GM19351 (cell line): ENCODE results near the gene MORC2.

Experiments used
- ATAC-seq: cut with Tn5 transposase; IDR thresholded peaks from one replicate; pipeline ENCODE4 v1.9.1; 2021; ENCODE audit warnings: mild to moderate bottlenecking, moderate library complexity; ENCODE audit not compliant: unreplicated experiment

MORC2 gene

DNA sequence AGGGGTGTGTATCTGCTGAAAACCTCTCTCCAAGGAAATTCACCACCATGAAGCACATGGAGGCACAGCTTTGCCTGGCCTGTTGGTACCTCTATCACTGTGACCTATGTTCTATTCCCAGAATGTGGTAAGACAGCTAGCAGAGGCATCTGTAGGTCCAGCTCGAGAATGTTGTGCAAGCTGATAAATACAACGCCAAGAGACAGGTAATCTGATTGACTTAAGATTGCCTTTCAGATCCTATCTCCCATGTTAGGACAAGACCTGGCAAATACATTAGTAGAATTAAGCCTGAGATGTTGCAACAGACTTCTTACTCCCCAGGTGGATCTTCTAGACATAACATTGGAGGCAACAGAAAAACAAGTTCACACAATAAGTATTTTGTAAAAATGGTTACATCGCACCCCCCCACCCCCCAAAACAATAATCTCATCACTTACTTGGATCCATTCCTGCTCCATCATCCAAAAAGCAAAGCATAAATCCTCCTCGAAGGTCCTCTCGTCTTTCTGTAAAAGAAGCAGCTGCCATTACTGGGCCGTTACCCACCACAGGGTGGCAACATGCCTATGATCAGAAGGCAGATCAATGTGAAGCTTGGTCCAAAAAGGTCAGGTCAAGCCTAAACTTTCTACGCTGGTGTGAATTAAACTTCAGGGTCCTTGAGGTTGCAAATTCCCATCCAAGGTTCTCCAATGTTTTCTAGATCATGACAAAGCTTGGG is 18.5 kb downstream of the MORC2 start:
- no peak for ATAC-seq

DNA sequence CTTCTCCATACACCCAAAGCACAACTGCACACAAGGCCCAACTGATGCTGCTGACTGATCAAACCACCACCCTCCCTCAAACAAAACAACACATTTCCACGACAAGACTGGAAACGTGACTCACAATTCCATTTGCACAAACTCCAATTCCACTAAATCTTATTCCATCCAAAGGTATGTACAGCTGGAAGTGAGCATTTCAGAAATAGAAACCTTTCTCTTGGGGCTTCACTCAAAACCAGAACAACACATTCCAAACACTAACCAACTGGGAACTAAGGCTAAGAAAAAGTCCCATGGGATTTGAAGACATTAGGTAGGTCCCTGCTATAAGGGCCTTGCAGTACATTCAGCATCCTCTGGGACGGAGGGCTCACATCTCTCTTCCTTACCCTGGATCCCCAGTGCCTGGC is 19.6 kb downstream of the MORC2 start:
- no peak for ATAC-seq

DNA sequence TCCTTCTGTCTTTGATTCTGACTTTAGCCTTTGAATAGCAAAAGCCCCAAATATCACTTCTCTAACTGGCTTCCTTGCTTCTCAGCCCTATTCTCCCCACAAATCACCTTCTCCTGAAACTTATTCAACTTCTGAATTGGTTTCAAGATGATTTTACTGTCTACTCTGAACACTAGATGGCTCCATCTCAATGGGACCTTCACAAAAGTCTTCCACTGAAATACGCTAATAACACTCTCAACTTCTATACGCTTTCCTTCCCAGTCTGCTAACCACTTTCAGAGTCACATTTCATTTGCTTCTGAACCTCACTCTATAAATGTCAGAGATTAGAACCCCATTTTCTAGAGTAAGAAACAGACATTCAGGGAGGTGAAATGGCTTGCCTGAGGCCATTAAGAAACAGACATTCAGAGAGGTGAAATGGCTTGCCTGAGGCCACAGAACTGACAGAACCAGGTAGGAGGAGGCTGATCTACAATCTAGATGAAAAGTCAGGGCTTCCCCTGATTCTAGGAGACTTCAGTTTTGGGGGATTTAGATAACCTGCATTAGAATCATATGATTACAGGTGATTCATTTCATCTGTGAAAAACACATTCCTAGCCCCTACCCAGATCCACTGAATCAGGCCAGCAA is 20.6 kb downstream of the MORC2 start:
- ATAC-seq: no peak

DNA sequence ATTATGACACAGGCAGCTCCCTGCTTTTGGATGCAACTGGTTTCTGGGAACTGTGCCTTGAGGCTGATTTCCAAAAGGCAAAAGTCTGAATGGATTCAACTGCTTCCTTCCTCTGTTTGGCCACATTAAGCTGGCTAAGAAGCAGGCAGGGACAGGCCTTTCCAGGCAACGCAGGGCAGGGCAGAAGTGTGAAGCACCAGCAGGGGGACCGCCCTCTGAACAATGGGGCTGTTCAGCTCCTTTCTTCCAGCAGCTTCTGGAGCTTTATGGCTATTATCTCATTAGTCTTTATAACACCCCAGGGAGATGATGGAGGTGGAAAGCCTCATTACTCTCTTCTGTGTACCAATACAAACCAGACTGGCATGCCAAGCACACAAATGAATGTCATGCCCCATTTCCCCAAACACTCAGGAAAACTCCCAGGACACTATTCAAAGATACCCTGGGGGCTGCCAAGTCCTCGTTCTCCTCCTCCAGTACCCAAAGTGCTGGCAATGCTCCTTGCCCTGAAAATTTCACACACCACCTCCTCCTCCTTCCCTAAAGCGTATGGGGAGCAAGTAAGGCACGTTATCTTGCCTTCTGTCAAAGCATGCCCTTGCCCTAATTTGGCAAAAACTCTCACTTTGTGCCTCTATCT is 21.3 kb downstream of the MORC2 start:
- ATAC-seq: no peak

DNA sequence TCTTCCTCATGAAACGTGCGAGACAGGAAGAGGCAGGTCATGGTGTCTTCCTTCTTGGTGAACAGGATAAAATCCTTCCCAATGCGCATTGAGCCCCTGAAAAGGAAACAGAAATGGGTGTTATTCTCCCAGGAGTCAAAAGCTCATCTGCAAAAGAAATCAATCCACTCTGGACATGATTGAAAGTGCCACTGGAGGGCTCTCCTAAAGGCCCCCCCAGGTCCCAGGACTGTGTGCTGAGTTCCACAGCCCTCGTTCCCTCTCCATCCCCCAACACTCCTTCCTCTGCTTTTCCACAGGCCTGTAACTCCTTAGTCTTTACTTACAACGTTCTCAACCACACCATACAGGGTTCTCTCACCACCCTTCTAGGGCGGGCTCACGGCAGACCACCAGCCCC is 22.2 kb downstream of the MORC2 start:
- no peak for ATAC-seq

DNA sequence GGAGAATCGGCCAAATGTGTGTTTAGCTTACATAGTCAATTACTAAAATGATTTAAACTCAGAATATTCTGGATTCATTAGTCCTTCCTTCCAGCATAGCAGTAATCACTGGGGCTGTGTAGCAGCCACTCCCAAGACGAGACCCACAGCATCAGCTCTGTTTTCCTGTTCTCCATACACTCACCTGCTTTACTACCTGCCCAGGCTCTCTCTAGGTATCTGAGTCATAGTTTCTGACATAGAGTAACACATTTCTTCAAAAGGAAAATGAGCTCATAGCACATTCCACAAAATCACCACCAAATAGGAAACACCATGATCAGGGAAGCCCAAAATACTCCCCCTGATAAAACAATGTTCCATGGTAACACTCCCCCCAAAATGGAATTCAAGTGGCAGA is 22.9 kb downstream of the MORC2 start:
- ATAC-seq: no peak

DNA sequence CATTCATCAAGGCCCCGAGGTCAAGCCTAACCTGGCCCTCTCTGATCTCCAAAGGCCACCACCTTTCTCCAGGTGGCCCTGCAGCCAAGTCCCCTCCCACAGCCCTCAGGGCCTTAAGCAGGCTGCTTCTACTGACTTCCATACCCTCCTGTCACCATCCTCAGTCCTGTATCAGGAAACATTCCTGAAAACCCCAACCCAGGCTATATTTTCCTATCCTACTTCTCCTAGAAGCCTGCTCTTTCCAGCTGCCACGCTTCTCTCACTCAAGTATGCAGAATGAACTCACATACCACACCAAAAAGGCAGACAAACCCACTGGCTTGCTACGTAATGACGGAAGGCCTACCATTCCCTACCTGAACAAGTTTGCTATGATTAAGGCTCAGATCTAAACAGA is 23.6 kb downstream of the MORC2 start:
- ATAC-seq: no peak

DNA sequence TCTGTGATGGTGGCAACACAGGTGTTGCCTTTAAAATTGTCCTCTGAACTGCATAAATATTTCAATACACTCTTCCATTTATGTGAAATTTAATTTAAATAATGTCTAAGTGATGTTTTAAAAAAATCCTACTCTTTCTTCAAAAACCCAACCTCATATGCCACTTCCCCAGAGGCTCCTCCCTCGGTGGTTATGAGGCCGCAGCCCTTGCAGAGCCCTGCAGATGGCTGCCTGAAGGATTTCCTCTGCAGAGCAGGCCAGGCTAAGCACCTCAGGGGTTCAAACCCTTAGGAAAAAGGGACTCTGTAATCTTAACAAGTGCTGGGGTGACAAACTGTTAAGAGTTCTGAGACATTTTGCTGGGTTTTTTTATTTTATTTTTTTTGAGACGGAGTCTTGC is 25.2 kb downstream of the MORC2 start:
- ATAC-seq: no peak

DNA sequence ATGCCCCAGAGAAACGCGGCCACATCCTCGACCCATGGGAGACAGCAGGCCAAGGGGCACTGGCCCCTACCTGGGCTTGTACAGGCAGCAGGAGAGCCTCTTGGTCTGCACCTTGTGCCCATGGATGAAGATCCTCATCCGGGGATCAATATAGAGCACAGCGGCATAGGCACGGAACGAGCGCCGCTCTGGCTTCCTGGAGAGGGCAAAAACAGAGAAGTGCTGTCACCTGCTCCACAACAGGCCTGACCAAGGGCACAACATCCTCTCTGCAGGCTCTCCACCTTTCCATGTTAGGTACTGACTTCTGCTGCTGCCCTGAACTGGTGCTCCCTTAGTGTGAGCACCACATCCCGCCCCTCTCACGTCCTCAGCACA is 27.2 kb downstream of the MORC2 start:
- no peak for ATAC-seq

DNA sequence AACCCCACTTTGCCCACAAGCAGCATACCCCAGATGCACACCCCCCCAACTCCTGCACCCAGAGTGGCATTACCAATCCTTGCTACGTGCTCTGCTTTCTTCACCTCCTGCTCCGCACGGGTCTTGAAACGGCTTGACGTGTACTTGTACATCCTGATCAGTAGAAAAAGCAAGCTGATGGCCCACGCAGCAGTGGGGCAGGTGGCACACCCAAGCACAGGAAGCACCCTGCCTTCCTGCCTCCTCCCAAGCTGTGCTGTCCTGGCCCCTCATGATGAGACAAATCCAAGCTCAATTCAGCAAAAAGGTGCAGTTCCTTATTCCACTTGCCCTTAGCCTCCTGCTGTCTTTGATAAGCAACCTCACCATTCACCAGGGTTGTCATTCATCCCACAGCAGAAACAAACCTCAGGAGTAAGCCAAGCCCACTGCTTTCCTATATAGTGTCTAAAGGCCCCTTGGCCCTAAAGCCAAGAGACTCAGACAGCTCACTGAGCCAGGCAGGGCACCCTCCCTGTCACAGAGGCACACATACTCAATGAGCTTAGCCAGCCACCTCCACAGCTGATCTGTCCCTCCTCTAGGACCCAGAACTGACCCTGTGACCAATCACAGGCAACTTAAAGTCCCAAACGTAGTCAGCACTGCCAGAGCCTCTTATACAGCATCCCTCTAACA is 27.8 kb downstream of the MORC2 start:
- ATAC-seq: no peak

DNA sequence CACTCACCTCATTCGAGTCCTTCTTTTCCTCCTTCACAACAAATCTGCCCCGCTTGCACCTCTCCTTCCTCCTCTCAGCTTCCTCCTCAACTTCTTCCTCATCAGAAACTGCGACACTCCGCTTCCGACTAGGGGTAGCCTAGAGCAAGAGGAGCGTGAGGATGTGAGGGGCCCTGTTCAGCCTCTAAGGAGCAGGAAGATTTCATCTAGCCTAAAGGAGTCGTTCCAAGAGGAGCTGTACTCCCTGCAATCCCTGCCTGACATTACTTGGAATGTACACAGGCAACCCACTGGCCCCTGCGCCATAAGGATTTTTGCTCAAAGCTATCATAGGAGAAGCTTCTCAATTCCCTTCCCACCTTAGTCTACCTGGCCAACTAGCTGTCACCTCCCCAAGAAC is 34.5 kb downstream of the MORC2 start:
- no peak for ATAC-seq

DNA sequence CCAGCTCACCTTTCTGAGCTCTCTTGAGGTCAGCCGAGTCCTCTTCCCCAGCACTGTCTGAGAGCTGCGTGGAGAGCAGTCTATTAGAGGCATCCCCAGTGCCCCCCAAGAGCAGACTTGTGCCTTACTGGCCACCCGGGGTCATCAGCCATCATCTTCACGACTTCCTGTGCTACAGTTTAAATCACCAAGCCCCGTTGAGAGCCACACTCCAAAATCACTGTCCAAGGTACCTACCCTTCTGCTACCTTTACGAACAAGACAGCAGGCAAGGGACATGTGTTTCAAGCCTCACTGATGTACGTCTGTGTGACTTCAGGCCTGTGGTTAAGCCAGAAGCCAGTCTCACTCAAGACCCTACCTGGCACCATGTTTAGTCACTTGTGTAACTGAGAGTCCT is 35.1 kb downstream of the MORC2 start:
- ATAC-seq: no peak

DNA sequence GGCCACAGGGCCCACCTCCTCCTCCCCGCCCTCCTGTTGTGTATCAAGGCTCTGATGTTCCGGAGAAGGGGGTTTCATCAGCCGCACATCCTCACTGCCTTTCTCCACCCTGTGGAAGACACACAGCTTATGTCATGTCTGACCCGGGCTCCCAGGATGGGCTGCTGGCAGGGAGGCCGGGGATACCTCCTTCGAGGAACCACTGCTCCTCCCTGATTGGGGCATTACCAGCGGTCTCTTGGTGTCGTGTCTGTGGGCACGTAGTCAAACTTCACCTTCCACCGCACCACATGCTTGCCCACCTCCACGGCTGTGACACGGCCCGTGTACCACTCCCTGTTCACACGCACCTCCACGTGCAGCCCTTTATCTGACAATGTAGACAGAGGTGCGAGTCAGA is 35.9 kb downstream of the MORC2 start:
- no peak for ATAC-seq

DNA sequence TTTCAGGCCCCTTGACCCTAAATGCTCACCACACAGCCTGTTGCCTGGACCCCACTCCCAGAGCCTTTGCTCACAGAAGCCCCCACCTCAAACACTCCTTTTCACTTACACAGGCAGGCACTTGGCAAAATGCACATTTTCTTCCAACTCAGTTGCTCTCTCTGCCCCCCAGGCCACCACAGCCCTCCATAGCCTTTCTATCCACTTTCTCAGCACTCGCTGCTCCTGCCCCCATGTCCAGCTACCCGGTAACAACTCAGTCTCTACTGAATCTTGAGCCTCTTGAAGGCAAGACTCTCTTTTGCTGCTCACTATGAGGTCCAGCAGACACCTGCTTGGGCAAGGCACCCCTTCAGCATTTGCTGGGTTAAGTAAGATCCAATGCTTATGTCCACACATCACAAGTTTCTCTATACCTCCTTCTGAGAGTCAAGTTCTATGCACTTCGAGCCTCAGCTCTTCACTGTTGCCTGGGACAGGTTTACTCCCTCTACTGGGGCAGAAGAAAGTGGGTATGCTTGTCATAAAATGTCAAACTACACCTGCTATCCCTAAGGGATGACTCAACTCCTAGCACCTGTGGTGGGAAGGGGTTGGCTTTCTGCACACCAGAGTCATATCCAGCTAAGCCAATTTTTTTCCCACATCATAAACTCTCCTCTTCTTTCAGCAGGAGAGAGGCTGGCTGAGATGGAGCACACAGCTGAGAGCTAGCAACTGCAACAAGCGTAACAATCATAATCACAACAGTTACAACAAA is 36.9 kb downstream of the MORC2 start:
- ATAC-seq: no peak

DNA sequence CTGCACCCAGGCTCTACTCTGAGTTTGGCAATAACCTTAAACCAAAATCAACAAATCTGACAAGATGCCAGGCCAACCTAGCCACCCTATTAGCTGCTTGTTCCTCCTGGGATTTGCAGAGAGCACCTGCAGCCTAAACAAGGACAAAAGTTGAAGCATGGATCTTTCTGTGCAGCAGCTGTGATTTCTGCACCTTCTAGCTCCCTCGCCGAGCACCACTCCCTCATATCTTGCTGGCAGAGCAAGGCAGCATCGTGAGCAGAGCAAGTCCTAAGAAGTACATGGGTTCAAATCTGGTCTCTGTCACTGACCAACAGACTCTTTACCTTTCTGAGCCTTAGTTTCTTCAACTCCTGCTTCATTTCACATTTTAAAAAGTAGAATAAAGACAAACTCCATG is 38.3 kb downstream of the MORC2 start:
- ATAC-seq: no peak

DNA sequence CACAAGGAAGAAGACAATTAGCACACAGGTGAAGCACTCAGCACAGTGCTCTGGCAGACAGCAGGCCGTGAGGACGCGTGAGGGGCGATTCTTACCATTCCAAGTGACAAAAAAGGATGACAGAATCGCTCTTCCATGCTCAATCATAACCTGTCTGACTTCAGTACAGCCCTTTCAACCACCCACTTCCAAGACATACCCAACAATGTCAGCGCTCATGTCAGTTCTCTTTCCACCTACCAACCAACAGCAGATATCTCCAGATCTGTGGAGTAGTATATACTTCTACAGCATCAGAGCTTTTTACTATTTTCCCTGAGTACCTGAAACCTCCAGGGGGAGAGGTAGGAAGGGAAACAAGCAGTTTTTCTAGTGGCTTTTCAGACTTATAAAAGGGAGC is 40.2 kb downstream of the MORC2 start:
- no peak for ATAC-seq

DNA sequence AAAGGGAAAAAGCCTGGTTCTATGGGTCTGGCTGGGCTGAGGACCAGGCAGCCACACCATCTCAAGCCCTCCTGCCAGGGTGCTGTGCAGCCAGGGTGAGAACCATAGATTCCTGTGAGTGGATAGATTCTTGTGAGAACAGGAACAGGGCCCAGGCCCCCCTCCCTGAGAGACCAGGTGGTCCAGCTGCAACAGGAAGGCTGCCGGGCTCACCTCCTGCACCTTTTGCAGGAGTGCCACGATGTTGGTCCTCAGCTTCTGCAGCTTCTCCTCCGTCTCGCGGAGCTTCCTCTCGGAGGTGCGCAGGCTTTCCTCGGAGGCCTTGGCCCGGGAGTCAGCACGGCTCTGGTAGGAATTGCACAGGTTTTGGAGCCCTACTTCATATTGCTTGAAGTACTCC is 40.8 kb downstream of the MORC2 start:
- no peak for ATAC-seq

DNA sequence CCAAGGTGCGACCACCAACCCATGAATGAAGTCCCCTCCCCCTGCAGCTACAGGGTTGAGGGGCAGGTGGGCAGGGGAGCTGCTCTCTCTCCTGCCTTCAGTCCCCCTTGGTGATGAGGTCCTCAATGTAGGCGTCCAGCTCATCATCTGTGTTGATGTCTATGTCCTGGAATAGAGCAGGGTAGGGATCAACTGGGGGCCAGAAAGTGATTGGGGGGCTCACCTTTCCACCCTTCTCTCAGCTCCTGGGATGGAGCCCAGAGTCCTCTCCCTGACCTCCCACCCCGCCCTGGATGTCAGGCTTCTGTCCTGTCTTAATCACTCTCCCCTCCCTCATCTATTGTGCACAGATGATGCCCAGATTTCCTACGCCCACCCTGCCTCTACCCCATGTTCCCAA is 41.9 kb downstream of the MORC2 start:
- ATAC-seq: no peak

DNA sequence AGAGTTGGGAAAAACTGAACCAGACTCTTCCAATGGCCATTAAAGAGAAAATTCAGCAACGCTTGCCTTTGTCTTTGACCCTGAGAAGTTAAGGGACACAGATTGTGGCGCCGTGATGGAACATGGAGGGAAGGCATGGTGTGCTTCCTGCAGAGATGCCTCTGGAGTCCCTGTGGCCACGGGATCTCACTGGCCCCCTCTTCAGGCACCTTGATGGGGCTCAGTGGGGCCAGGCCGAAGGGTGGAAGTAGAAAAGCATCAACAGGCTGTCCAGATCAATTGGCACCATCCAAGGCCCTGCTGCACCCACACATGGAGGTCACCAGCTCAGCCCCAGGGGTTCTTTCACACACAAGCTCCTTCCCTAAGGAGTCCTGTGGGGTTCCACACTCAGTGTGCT is 42.9 kb downstream of the MORC2 start:
- ATAC-seq: no peak

DNA sequence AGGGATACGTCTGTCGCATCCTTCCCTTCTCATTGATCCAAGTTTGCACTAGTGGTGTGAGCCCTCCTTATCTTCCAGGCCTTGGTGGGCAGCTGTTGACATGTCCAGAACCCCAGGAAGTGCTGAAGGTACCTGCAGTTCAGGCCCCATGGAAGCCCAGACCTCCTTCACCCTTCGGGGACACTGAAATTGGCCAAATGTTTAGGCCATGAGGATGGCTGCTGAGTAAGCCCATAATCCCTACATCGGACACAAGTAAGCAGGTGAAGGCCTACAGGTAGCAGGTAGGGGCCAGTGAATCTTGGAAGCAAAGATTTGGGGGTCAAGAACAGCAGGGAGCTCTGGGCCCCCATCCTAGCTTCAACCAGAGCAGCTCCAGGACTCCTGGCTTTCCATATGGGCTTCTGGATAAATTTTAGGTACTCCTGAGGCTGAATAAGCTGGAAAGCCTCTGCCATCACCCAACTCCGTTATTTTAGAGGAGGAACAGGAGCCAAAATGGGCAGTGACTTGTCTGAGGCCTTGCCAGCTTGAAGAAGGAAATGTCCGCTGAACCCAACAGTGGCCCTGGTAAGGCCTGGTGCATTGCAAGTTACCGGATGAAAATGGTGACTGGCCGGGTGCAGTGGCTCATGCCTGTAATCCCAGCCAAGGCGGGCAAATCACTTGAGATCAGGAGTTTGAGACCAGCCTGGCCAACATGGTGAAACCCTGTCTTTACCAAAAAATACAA is 45.2 kb downstream of the MORC2 start:
- no peak for ATAC-seq
